ENCODE results near the gene SPECC1L. TPM values are rescaled to one million over a fixed set of nuclear protein-coding genes. Genes with fewer than 3 reads are reported as not detected.

The SPECC1L gene
- total RNA-seq, 6 donors from 2014 or later: 37.7 to 80.6 (median 62.3) TPM

DNA sequence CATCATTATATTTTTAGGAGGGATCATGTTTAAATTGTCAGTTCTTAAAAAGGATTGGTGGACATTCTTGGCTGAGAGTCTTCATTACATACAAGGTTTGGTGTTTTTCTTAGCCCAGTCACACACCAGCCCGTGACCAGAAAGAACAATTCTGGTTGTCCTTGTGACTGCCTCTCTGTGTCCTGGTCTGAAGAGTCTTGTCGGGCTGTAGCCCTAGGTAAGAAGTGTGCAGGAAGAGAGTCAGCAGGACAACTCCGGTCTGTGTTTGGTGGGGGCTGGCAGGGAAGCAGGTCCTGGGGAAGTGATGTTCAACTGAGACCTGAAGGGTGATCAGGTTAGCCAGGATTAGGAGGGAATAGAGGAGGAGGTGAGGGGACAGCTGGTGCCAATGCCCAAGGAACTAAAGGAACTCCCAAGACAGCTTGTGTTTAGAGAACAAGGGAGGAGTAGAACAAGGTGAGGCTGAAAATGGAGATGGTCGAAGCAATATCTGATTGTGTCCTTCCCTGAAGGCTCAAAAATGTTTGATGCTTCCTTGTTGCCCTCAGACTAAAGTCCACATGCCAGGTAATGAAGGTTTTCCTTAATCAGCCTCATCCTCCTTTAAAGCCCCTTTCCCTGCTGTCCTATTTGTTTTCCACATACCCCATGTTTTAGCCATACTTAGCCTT, 91.5 kb downstream of the SPECC1L start:
- Histone ChIP-seq H3K27ac (peak overlapping the region; percentile 10 to 46 (median 16)), H3K4me3 (no peak overlapping the region), H3K27me3 (no peaks in the 10 kb centered on the region), H3K36me3 (peaks cover 5 to 44% (median 23%) of the 10 kb centered on the region in 4 donors), H3K4me1 (peaks cover 9 to 20% (median 13%) of the 10 kb centered on the region in 4 donors), H3K9me3 (no peaks in the 10 kb centered on the region)
- no peak for TF ChIP-seq EP300 (IDR thresholded peaks at IDR 0.05)
- no peak for TF ChIP-seq POLR2AphosphoS5 (IDR thresholded peaks at IDR 0.05)
- no peak for TF ChIP-seq CTCF (IDR thresholded peaks at IDR 0.05)
- no peak for TF ChIP-seq POLR2A (IDR thresholded peaks at IDR 0.05)
- ATAC-seq (ENCODE audit: low FRiP score in 2 of 2) (no peak), DNase-seq (no peak)
- 88 to 94% methylated on average over 4 of the region's 4 CpGs for WGBS, 2 donors

GRCh38 chr22:24363243-24363642, 92.6 kb downstream of the SPECC1L start:
- Histone ChIP-seq H3K4me1 (peaks cover 9 to 17% (median 14%) of the 10 kb centered on the region in 4 donors), H3K9me3 (no peaks in the 10 kb centered on the region), H3K27ac (peak overlapping the region in 1 of 4 donors; percentile 19), H3K36me3 (peaks cover 5 to 52% (median 27%) of the 10 kb centered on the region in 4 donors), H3K27me3 (no peaks in the 10 kb centered on the region), H3K4me3 (no peak overlapping the region)
- no peak for TF ChIP-seq POLR2AphosphoS5 (IDR thresholded peaks at IDR 0.05)
- ATAC-seq (ENCODE audit: low FRiP score in 2 of 2): no peak
- DNase-seq: no peak
- WGBS, 2 donors: 85 to 92% methylated on average over 3 of the region's 3 CpGs

- 65 to 80% methylated on average over 8 of the region's 8 CpGs for WGBS, 2 donors
- Histone ChIP-seq H3K27me3 (no peaks in the 10 kb centered on the region), H3K27ac (no peak overlapping the region), H3K9me3 (no peaks in the 10 kb centered on the region), H3K4me1 (peaks cover 0 to 14% (median 7%) of the 10 kb centered on the region in 4 donors), H3K4me3 (no peak overlapping the region), H3K36me3 (peaks cover 17 to 85% (median 45%) of the 10 kb centered on the region in 4 donors)
- ATAC-seq (ENCODE audit: low FRiP score in 2 of 2) (no peak), DNase-seq (no peak)
- no peak for TF ChIP-seq POLR2AphosphoS5 (IDR thresholded peaks at IDR 0.05)
- no peak for TF ChIP-seq CTCF (IDR thresholded peaks at IDR 0.05)
- TF ChIP-seq POLR2A (IDR thresholded peaks at IDR 0.05): no peak
- no peak for TF ChIP-seq EP300 (IDR thresholded peaks at IDR 0.05)
Observed at GRCh38 chr22:24366701-24367100, 96.1 kb downstream of the SPECC1L start.

DNA sequence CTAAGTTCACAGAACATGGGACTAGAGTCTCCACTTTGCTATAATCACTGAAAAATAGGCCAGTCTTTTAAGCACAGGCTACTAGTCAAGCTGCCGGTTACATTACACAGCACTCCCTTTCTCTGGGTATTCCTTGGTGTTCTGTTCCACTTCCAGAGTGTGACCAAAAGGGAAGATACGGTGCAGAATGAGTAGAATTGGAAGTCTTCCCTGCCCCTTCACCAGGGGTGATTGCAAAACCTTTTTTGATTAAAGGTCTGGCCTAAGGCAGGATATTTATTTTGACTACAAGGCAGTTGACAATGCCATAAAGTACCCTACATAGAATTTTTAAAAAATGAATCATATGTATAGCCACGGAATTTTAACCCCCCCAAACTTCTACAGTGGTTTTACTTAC, 97.2 kb downstream of the SPECC1L start:
- H3K4me1 ChIP-seq: peaks cover 0 to 14% (median 7%) of the 10 kb centered on the region in 4 donors
- ATAC-seq (ENCODE audit: low FRiP score in 2 of 2) (no peak), DNase-seq (no peak)
- no peaks in the 10 kb centered on the region for H3K27me3 ChIP-seq
- H3K27ac ChIP-seq: no peak overlapping the region
- WGBS, 2 donors: 54 to 58% methylated on average over 3 of the region's 3 CpGs
- H3K4me3 ChIP-seq: no peak overlapping the region
- H3K9me3 ChIP-seq: no peaks in the 10 kb centered on the region
- H3K36me3 ChIP-seq: peaks cover 17 to 96% (median 48%) of the 10 kb centered on the region in 4 donors
- TF ChIP-seq EP300 (IDR thresholded peaks at IDR 0.05) (no peak), POLR2A (IDR thresholded peaks at IDR 0.05) (no peak), CTCF (IDR thresholded peaks at IDR 0.05) (no peak), POLR2AphosphoS5 (IDR thresholded peaks at IDR 0.05) (no peak)

DNA sequence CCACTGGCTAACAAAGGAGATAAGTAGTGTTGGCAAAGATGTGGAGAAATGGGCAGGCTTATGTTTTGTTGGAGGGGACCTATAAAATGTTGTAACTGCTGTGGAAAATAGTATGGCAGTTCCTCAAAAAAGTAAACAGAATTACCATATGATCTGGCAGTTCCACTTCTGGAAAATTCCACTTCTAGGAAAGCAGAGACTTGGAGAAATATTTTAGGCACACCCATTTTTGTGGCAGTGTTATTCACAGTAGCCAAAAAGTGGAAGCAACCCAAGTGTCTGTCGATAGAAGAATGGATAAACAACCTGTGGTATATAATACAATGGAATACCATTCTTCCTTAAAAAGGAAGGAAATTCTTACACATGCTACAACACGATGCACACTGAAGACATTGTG, 99.8 kb downstream of the SPECC1L start:
- H3K4me3 ChIP-seq: no peak overlapping the region
- ATAC-seq (ENCODE audit: low FRiP score in 2 of 2): peak in 1 of 2 donors; percentile 29
- 26 to 44% methylated on average over 2 of the region's 2 CpGs for WGBS, 2 donors

More for the DNA sequence above, 99.8 kb downstream of the SPECC1L start:
- Histone ChIP-seq H3K27me3 (no peaks in the 10 kb centered on the region), H3K27ac (peak overlapping the region in 2 of 4 donors; percentile 2 to 52), H3K9me3 (no peaks in the 10 kb centered on the region), H3K4me1 (peaks cover 0 to 14% (median 7%) of the 10 kb centered on the region in 4 donors), H3K36me3 (peaks cover 12 to 79% (median 38%) of the 10 kb centered on the region in 4 donors)
- DNase-seq: no peak
- TF ChIP-seq CTCF (IDR thresholded peaks at IDR 0.05) (no peak), POLR2AphosphoS5 (IDR thresholded peaks at IDR 0.05) (no peak), EP300 (IDR thresholded peaks at IDR 0.05) (no peak), POLR2A (IDR thresholded peaks at IDR 0.05) (no peak)

Data from upper lobe of left lung (tissue), 6 donors.